Nucleus accumbens (tissue), 56 donors: ENCODE data around the gene DBT.
"Not testable (repeated sequence)": the region's sequence is repeated elsewhere in the genome, so short reads cannot be mapped to it uniquely, and the experiment has no call there.

Source experiments
- DNase-seq, 56 donors: peaks; one replicate each; lab custom pipeline; 2025; lab: John Stamatoyannopoulos, UW

Gene DBT

DNA sequence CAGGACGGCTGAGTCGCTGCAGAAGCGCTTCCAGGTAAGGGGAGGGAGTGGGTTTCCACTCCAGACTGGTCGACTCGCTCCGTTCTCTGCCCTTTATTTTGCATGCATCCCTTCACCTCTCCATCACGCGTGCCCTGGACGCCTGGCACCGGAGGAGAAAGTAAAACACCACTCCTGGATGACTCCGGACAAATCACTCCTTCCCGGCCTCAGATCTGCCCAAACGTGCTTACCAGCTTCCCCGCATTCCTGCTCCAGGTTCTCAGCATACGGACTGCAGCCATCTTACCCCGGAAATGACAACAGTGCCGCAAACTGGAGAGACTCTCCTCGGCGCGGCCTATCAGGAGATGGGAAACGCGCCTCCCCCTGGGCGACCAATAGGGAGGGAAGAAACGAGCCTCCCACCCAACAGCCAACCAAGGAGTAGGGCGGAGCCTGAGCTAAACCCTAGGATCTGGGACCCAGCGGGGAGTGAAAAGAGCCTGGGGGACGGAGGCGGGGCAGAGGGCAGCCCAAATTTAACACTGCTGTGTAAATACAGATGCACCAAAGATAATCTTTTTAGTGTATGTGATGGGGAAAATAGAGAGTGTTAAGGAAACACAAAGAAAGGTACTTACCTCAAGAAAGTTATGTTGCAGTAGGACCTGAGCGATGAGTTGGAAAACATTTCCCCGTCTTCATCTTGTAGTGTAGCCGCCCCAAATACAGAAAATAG is at the start of gene DBT:
Gene DBT (minus strand): TSS at position 298 of the 721 bp plus-strand sequence. CDS start 14 bp downstream, at position 284.
- DNase-seq, result peak; percentile 55 to 98 (median 95)

DNA sequence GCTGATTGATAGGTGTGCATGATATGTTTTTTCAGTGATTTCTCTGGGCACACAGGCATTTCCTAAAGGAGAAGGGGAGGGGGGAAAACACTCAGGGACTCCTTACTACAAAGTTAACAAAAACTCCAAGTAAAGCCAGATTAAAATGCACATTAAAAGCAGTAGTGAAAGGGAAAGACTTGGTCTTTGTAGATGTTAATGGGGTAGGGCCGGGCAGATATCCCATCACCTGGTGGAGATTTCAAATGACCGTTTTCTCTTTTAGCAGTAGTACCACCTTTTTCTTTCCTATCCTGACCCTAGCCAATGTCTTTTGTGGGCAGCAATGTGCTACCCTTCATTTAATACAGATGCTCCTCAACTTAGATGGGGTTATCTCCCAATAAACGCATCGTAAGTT is 48.9 kb upstream of the DBT start:
- DNase-seq, result no peak

DNA sequence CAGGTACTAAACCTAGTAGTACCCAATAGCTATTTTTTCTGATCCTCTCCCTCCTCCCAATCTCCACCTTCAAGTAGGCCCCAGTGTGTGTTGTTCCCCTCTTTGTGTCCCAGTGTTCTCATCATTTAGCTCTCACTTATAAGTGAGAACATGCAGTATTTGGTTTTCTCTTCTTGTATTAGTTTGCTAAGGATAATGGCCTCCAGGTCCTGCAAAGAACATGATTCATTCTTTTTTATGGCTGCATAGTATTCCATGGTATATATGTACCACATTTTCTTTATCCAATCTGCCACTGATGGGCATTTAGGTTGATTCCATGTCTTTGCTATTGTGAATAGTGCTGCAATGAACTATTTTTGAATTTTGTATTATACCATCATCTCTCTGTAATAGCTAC is 47.4 kb upstream of the DBT start:
- DNase-seq, result not testable (repeated sequence)

DNA sequence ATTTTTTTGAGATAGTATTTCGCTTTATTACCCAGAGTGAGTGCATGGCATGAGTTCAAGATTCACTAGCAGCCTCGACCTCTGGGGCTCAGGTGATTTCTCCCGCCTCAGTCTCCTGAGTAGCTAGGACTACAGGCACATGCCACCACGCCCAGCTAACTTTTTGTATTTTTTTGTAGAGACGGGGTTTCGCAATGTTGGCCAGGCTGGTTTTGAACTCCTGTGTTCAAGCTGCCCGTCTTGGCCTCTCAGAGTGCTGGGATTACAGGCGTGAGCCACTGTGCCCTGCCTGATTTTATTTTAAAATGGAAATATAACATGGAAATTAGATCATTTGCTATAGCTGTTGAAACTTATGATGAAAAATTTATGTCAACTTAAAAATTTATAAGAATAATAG is 46.5 kb upstream of the DBT start:
- no peak for DNase-seq

DNA sequence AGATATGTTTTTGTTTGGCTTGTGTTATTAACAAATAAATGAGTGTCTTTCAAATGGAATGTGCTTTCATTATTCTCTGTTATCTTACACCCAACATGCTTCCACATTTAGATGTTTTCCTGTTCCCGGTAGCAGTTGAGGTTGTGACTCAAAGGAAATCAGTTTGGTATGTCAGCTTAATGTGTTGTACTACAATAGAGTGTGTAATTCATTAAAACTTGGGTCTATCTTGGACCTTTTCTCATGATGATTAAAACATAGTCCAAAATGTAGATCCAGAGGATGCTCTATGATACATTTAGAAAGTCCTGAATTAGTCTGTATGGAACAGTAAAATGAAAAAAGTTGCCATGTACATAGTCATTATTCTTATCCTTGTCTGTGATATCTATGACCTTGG is 43.1 kb upstream of the DBT start:
- DNase-seq, result no peak

DNA sequence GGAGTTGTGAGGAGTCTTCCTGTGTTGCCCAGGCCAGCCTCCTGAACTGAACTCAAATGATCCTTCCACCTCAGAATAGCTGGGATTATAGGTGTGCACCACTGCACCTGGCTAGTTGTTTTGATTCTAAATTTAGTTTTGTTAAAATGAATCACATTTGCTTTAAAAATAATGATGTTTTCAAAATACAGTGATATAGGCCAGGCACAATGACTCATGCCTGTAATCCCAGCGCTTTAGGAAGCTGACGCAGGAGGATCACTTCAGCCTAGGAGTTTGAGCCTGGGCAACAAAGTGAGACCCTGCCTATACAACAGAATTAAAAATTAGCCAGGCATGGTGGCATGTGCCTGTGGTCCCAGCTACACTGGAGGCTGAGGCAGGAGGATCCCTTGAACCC is 40.7 kb upstream of the DBT start:
- DNase-seq, result no peak

DNA sequence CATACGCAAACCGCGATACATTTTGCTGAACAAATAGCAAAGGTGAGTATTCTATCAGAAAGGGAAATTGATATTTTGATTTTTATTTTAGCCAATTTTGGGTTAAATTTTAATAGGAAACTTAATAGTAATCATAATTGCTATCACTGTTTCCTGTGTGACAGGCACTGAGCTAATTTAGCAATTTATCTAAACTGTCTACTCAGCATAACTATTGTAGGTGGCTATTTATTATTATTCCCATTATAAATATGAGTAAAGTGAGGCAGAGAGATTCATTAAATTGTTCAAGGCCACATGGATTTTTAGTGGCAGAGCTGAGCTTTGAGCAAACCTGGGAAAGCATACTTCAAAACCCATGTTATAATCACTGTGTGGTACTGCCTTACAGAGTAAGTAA is 37.5 kb upstream of the DBT start:
- no peak for DNase-seq

DNA sequence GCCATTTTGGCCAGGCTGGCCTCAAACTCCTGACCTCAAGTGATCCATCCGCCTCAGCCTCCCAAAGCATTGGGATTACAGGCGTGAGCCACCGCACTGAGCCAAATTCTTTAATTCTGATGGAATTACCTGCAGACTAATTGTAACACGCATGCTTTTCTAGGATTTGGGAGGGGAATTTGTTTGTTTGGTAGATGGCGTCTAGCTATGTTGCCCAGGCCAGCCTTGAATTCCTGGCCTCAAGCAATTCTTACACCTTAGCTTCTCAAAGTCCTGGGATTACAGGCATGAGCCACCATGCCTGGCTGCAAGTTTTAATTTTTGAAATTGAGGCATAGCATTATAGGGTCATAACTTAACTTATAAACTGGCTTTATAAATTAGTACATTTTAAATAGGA is 35.0 kb upstream of the DBT start:
- no peak for DNase-seq

DNA sequence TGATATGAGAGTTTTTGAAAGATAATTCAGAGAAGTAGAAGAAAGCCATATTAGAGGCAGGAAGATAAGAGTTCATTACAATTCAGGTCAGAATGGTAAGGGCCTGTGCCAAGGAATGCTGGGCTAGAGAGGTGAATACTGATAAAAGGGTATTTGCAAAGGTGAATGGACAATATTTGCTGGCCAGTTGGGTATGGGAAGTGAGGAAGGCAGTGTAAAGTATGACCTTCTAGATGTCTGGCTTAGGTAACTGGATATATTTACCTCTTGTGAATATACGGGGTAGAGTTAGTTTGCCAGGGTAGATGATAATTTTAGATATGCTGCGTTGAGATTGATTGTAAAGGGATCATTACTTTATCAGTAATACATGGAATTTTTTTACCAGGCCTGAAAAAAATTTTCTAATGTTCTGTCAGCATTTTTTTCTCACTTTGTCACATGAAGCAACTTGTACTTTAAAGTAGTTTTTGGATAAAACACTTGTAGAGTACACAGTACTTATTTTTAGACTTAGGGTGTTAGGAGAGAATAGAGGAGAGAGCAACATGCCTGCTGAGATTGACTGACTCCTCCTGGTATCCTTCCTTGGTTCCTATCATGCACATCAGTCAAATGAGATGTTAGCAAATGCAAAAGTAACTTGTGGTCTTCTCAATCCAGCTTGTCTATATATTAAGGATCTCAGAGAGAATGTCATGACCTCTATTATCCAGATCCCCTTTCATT is 30.5 kb upstream of the DBT start:
- no peak for DNase-seq

DNA sequence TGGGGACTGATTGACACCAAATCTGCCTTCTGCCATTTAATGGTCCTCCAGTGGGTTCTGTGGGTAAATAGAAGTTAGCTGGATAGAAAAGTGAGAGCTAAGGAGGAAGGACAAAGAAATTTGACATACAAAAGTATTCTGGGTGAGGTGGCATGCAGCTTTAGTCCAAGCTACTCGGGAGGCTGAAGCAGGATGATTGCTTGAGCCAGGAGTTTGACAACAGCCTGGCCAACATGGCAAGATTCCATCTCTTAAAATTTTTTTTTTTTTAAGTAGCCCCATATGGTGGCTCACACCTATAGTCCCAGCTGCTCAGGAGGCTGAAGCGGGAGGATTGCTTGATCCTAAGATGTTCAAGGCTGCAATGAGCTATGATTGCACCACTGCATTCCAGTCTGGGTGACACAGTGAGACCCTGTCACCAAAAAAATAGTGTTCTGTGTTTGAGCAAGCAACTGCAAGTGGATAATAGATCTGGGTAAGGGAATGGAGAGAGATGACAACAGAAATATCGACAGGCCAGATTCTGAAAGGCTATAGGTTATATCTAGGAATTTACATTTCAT is 29.8 kb upstream of the DBT start:
- DNase-seq, result no peak

DNA sequence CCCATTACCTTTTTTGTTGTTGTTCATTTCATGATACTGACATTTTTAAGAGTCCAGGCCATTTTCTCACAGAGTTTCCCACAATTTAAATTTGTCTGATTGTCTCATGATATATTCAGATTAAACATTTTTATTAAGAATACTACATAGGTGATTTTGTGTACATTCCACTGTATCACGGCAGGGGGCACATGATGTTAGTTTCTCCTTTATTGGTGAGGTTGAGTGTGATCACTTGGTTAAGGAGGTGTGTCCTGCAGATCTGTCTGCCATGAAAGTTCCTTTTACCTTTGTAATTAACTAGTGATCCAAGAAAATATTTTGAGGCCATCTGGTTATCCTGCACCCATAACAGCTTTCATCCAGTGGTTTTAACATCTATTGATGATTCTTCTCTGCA is 28.2 kb upstream of the DBT start:
- no peak for DNase-seq

DNA sequence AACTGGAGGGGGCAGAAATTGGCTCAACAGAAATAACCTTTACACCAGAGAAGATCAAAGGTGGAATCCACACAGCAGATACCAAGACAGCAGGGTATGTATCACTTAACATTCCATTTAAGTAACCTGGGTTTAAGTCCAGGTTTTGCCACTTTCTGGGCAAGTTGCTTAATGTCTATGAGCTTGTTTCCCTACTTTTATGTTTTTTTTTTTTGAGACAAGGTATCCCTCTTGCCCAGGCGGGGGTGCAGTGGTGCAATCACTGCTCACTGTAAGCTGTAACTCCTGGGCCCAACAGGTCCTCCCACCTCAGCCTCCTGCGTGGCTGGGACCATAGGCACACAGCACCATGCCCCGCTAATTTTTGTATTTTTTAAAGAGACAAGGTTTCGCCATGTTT is 18.6 kb upstream of the DBT start:
- no peak for DNase-seq

DNA sequence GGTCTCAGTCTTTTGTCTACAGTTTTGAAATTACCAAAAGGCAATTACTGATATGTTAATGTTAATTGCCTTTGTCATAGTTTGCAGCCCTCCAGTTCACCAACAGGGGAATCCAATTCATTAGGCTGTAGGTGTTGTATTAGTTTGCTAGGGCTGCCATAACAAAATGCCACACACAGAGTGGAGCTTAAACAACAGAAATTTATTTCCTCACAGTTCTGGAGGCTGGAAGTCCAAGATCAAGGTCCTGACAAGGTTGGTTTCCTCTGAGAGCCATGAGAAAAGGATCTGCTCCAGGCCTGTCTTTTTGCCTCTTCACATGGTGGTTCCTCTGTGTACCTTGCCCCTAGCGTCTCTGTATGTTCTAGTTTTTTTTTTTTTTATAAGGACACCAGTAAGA is 17.6 kb upstream of the DBT start:
- DNase-seq, result no peak

DNA sequence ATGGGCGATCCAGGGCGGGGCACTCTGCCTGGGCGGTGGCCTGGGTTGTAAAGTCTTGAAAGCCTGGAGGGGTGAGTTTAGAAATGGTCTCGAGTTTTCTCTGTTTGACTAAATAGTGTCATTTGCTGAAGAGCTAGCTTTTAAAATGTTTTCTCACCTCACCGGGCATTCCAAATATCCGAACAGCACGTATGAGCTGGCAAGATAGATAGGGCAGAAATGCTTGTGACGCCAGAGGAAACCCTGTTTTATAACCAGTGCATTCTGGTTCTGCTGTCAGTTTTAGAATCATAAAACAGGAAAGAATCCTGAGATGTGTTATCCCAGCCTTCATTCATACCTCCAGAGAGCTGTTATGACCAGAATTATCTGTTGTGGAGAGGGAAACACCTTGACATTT is 17.1 kb upstream of the DBT start:
- DNase-seq, result no peak

DNA sequence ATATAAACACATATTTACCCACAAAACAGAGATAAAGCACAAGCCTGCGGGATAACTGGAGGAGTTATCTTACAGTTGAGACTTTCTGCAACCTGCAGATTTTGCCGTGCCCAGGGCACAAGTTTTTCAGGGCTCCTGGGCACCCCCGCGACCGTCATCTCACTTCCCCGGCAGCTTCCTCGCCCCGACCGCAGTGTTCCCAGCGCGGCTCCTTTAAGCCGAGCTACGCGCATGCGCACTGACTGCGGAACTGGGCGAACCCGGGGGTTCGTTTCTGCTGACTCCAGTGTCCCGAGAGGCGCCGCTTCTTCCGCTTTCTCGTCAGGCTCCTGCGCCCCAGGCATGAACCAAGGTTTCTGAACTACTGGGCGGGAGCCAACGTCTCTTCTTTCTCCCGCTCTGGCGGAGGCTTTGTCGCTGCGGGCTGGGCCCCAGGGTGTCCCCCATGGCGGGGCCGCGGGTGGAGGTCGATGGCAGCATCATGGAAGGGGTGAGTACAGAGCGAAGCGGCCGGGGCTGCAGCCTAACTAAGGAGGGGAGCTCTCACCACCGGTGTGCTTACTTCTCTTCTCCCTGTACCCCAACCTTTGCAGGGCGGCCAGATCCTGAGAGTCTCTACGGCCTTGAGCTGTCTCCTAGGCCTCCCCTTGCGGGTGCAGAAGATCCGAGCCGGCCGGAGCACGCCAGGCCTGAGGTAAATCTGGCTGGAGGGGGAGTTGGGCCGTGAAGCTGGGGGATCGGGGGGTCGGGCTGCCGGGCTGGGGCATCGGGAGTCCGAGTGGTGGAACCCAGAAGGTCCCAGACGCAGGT is 16.5 kb upstream of the DBT start, which contains the start of gene RTCA:
Gene RTCA (plus strand): TSS at position 286 of the 810 bp plus-strand sequence. CDS start 160 bp downstream, at position 446.
- DNase-seq, result peak in 55 of 56 donors; percentile 74 to 97 (median 90)

DNA sequence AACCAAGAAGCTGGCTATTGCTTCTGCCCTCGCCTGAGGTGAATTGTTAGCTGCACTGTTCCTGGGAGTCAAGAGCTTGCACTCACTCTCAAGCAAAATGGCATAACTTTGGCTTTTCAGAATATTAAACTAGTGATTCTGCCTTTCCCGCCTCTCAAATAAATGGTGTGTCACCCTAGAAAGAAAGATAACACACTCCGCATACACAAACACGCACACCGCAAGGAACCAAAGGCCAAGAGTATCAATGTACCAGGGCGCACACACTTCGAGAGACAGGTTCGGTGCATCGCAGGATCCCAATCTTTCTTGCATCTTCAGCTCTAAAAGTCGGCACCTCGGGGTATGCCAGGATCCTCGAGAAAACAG is 15.9 kb upstream of the DBT start:
- peak in 12 of 56 donors; percentile 16 to 76 (median 37) for DNase-seq

DNA sequence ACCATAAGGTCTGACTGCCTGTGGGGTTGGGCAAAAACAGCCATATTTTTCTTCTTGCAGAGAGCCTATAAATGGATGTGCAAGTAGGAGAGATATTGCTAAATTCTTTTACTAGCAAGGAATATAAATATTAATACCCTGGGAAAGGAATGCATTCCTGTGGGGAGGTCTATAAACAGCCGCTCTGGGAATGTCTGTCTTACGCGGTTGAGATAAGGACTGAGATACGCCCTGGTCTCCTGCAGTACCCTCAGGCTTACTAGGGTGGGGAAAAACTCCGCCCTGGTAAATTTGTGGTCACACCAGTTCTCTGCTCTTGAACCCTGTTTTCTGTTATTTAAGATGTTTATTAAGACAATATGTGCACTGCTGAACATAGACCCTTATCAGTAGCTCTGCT is 14.4 kb upstream of the DBT start:
- not testable (repeated sequence) for DNase-seq

DNA sequence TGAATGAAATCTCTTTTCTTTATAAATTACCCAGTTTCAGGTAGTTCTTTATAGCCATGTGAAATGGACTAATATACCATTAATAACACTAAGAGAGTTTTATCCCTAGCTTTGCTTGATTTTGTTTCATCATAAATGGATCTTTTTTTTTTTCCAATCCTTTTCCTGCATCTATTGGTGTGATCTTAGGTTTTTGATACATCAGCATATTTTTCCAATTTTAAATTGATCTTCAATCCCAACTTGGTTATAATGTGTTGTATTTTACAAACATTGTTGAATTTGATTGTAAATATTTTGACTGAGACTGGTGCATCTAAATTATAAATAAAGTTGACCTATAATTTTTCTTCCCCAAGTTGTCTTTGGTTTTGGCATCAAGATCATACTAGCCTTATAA is 12.1 kb upstream of the DBT start:
- no peak for DNase-seq

DNA sequence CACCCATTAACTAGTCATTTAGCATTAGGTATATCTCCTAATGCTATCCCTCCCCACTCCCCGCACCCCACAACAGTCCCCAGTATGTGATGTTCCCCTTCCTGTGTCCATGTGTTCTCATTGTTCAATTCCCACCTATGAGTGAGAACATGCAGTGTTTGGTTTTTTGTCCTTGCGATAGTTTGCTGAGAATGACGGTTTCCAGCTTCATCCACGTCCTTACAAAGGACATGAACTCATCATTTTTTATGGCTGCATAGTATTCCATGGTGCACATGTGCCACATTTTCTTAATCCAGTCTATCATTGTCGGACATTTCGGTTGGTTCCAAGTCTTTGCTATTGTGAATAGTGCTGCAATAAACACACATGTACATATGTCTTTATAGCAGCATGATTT is 8.8 kb upstream of the DBT start:
- not testable (repeated sequence) for DNase-seq

DNA sequence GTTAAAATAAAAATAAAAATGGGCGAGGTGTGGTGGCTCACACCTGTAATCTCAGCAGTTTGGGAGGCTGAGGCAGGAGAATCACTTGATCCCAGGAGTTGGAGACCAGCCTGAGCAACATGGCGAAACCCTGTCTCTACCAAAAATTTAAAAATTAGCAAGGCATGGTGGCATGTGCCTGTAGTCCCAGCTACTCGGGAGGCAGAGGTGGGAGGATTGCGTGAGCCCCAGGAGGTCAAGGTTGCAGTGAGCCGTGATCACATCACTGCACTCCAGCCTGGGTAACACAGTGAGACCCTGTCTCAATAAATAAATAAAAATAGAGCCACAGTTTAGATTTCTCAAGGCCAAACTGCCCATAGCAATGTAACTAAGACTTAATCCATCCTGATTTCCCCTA is 6.6 kb upstream of the DBT start:
- DNase-seq, result not testable (repeated sequence)

DNA sequence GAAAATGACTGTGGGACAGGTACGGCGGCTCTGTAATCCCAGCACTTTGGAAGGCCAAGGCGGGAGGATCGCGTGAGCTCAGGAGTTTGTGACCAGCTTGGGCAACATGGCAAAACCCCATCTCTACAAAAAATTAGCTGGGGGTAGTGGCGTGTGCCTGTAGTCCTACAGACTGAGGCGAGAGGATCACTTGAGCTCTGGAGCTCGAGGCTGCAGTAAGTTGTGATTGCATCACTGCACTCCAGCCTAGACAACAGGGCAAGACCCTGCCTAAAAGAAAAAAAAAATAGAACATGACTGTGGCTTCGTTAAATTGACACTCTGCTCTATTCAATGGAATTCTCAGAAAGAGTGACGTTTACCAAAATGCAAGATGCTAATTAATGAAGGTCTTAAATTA is 3.9 kb upstream of the DBT start:
- DNase-seq, result no peak
